Effector CD4-positive, alpha-beta T cell (primary cell): Measurements from ENCODE around the gene MICB.

ENCODE experiments used
- DNase-seq: peaks from one replicate; pipeline ENCODE4 v3.0.0-alpha.2; 2020

Gene MICB

GRCh38 chr6:31513456-31514165 lies 15.7 kb downstream of the MICB start:
- no peak for DNase-seq

DNA sequence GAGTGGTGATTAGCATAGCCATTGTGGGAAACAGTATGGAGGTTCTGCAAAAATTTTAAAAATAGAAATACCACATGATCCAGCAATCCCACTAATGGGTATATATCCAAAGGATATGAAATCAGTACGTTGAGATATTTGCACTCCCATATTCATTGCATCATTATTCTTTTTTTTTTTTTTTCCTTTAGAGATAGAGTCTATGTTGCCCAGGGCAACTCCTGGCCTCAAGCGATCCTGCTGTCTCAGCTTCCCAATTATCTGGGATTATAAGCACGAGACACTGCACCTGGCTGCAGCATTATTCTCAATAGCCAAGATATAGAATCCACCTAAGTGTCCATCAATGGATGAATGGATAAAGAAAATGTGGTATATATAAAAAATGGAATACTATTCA lies 23.9 kb downstream of the MICB start:
- DNase-seq, result no peak

- no peak for DNase-seq
Measured at GRCh38 chr6:31525553-31525931, 27.6 kb downstream of the MICB start.

DNA sequence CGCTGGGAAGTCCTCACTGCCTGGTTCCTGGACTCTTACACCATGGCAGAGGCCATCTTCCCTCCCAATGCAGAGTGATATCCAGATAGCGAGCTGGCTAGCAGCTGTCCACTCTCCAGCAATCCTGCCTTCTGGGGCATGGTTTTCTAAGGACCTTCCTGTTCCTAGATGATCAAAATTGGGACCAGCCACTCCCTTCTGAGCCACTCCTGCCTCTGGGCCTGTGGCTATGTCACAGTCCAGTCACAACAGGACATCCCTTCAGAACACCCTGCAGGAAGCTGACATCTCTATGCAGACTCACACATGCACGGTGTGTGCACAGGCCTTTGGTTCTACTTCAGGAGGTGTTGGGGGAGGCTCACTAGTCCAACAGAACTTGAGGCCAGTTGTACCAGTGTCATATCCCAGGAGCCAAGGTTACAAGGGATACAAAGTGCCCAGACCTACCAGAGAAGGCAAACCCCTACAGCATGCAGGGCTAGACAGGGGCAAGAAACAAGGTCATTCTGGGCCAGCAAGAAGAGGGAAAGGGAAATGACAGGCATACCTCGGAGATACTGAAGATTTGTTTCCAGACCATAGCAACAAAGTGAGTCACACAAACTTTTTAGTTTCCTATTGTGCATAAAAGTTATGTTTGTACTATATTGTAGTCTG lies 28.1 kb downstream of the MICB start:
- no peak for DNase-seq

- no peak for DNase-seq
Measured at GRCh38 chr6:31528307-31528777, 30.4 kb downstream of the MICB start.

GRCh38 chr6:31528821-31529328 lies 30.9 kb downstream of the MICB start, which contains the start of gene MCCD1:
TSS of gene MCCD1 (plus strand) at chr6:31528962. CDS start at chr6:31529015, 53 bp downstream.
- DNase-seq, result no peak

DNA sequence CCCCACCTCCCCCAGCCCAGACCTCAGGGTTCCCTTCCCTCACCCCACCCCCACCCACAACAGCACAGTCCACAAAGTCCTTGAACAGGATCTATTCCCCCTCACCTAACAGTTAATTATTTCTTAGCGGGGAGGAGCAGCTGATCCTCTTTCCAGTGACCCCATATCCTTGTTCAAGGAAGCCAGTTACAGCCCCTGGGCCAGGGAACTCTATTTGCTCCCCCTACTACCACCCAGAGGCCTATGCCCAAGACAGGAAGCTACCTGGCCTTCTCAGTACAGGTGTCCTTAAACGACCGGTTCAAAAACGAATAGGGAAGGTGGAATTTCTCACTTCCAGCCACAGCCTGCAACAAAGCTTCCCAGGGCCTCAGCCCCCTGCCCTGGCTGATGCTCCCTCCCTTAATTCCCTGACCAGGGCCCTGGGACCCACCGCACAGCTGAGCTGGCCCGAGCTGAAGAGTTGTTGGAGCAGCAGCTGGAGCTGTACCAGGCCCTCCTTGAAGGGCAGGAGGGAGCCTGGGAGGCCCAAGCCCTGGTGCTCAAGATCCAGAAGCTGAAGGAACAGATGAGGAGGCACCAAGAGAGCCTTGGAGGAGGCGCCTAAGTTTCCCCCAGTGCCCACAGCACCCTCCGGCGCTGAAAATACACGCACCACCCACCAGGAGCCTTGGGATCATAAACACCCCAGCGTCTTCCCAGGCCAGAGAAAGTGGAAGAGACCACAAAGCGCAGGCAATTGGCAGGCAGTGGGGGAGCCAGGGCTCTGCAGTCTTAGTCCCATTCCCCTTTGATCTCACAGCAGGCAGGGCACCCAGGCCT lies 31.6 kb downstream of the MICB start:
- no peak for DNase-seq

- no peak for DNase-seq
Measured at GRCh38 chr6:31530659-31531058, 32.7 kb downstream of the MICB start.

DNA sequence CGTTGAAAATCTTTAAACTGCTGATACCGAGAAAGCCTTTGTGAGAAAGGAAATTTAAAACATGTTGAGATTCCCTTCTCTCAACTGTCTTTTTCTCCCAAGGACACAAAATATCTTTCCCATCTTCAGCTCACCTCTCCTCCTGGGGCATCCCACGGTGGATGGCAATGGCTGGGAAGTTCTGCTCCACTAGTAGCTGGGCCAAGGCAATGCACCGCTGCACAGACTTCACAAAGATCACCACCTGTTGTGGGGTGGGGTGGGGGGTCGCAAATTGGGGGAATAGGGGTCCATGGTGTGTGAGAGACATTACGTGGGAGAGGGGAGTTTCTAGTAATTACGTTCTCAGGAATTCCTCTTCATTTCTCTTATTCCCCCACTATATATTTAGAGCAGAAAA lies 33.2 kb downstream of the MICB start:
- DNase-seq, result no peak

- no peak for DNase-seq
Measured at GRCh38 chr6:31531771-31532643, 34.1 kb downstream of the MICB start.

- DNase-seq, result no peak
Measured at GRCh38 chr6:31532644-31533454, 34.9 kb downstream of the MICB start.

GRCh38 chr6:31533455-31533841 lies 35.5 kb downstream of the MICB start:
- DNase-seq, result no peak

- no peak for DNase-seq
Measured at GRCh38 chr6:31534011-31534410, 36.1 kb downstream of the MICB start.

- DNase-seq, result no peak
Measured at GRCh38 chr6:31534521-31535040, 36.6 kb downstream of the MICB start.

DNA sequence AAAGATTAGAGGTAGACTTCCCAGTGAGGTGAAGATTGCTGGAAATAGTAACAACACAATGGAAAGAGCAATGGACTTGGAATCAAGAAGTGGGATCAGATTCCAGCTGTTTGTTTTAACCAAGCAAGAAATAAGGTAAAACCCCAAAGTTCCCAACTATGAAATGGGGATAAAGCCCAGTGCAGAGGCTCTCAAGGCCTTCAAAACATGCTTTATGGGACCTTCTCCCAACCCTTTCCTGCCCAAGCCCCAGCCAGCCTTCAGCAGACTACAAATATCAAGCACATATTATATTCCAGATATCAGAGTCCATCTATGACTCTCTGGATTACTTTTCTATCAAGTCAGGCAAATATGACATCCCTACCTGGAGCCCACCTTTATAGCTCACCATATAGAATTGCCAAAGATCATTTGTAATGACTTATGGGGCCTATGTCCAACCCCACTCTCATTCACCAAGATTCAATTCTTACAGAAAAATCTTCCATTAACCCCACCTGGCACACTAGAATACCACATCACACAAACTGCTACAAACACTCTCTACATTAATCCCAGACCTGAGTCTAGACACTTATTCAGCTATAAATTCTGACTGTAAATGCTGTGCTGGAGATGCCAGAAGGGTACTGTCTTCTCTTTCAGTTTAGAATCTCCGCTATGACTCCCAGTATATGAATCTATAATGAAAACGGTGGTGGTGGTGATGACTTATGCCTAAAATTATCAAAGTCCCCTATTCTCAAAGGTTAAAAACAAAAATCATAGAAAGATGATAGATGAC lies 37.8 kb downstream of the MICB start:
- no peak for DNase-seq

- DNase-seq, result no peak
Measured at GRCh38 chr6:31538805-31539400, 41.0 kb downstream of the MICB start.

DNA sequence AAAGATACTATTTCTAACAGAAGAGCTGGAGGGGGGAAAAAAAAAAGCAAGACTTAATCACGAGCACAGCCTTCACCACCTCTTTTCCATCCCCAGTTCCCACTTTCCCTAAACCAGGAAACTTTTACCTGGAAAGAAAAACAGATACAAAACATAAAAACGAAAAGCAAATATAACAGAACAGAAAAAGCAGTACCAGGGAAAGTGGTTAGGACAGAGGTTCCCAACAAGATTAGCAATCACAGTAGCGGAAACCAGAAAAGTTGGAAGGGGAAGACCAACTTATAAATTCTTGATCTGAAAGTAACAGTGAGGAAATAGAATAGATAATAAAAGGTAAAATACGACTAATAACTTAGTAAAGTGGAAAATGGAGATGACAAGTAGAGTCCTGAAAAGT lies 42.7 kb downstream of the MICB start:
- DNase-seq, result no peak

- peak; percentile 72 for DNase-seq
Measured at GRCh38 chr6:31541059-31541657, 43.2 kb downstream of the MICB start.
